Nucleus accumbens (tissue), 56 donors: Measurements from ENCODE around the gene BORCS6.
"Not testable (repeated sequence)": the region's sequence is repeated elsewhere in the genome, so short reads cannot be mapped to it uniquely, and the experiment has no call there.

Source experiments
- DNase-seq, 56 donors: peaks; one replicate each; lab custom pipeline; 2025; lab: John Stamatoyannopoulos, UW

BORCS6 gene

GRCh38 chr17:8176197-8176940 is 13.6 kb downstream of the BORCS6 start, which contains the start of gene TMEM107:
Gene TMEM107, minus strand, starts transcription at chr17:8176380. Its CDS starts 94 bp downstream, at chr17:8176286.
- DNase-seq: peak in 53 of 56 donors; percentile 22 to 91 (median 69)

GRCh38 chr17:8175795-8176196 is 14.2 kb downstream of the BORCS6 start:
- DNase-seq: peak in 6 of 56 donors; percentile 46 to 59 (median 58)

- peak in 2 of 56 donors; percentile 3 to 39 for DNase-seq
Observed at GRCh38 chr17:8173871-8174322, 16.1 kb downstream of the BORCS6 start.

- DNase-seq: peak in 55 of 56 donors; percentile 27 to 95 (median 78)
Observed at GRCh38 chr17:8173056-8173870, 16.7 kb downstream of the BORCS6 start.

- DNase-seq: not testable (repeated sequence)
Observed at GRCh38 chr17:8170186-8170585, 19.8 kb downstream of the BORCS6 start.

- no peak for DNase-seq
Observed at GRCh38 chr17:8167526-8167925, 22.5 kb downstream of the BORCS6 start.

GRCh38 chr17:8166731-8167130 is 23.2 kb downstream of the BORCS6 start:
- DNase-seq: no peak

GRCh38 chr17:8164815-8165131 is 25.2 kb downstream of the BORCS6 start:
- no peak for DNase-seq

- peak in 49 of 56 donors; percentile 6 to 87 (median 55) for DNase-seq
Observed at GRCh38 chr17:8163978-8164814, 25.8 kb downstream of the BORCS6 start.

GRCh38 chr17:8162997-8163977 is 26.7 kb downstream of the BORCS6 start:
- DNase-seq: peak in 16 of 56 donors; percentile 32 to 75 (median 55)

- peak in 52 of 56 donors; percentile 23 to 89 (median 70) for DNase-seq
Observed at GRCh38 chr17:8162233-8162996, 27.6 kb downstream of the BORCS6 start, which contains the start of gene VAMP2. Gene VAMP2, minus strand, starts transcription at chr17:8162948. Its CDS starts 69 bp downstream, at chr17:8162879.

- DNase-seq: peak in 1 of 56 donors; percentile 46
Observed at GRCh38 chr17:8161289-8162232, 28.4 kb downstream of the BORCS6 start.

GRCh38 chr17:8160741-8161221 is 29.2 kb downstream of the BORCS6 start:
- DNase-seq: peak in 1 of 56 donors; percentile 6

GRCh38 chr17:8160224-8160577 is 29.8 kb downstream of the BORCS6 start:
- DNase-seq: no peak

GRCh38 chr17:8159459-8160223 is 30.3 kb downstream of the BORCS6 start:
- no peak for DNase-seq

- DNase-seq: no peak
Observed at GRCh38 chr17:8159032-8159400, 31.0 kb downstream of the BORCS6 start.
